GM18909 (cell line): ENCODE results near the gene VWA3B.
"Not testable (repeated sequence)": the region's sequence is repeated elsewhere in the genome, so short reads cannot be mapped to it uniquely, and the experiment has no call there.

Experiments used
- ATAC-seq: cut with Tn5 transposase; IDR thresholded peaks from one replicate; pipeline ENCODE4 v1.9.1; 2021; ENCODE audit warnings: mild to moderate bottlenecking; ENCODE audit not compliant: unreplicated experiment, poor library complexity

The VWA3B gene

DNA sequence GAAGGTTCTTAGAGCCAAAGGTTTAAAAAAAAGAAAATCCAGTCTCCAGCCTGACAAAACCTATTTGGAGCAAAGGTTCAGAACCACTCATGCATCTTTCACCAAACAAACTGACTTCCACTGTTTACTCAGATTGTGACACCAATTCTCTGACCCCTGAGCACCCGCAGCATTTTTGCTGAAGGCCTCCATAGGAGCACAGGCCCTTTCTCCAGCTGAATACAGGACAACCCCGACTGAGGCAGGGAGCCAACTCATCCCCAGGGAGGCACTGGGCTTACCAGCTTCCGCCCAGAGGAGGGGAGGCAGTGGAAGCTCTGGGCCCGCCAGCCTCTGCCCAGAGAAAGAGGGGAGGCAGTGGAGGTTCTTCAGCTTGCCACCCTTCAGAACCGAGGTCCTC, 208.3 kb downstream of the VWA3B start:
- ATAC-seq: no peak

DNA sequence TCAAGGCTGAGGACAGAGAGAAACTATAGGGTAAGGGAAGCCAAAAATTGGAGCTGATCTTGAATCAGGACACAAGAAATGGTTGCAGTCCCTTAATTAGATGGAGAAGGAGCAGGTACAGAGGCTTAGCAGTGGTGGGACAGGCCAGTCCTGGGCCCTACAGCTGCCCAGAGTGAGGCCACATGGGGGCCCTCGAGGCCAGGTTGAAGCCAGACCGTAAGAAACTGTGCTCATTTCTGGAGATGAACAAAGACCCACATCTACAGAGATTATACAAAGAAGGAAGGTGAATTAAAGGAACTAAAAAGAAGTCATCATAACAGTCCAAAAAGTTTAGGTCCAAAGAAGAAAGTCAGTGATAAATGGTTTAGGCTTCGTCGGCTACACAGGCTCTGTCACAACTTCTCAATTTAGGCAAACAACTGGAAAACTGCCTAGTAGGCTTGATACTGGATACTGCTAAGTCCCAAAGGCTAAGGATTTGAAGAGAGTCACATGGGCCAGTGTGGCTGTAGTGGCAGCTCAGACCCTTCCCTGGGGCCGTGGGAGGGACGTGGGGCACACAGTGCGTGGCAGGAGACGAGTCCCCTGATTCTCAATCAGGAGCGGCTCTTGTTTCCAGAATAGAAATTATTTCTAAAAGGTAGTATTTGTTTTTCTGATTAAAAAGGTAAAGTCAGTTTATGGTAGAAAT, 208.9 kb downstream of the VWA3B start:
- ATAC-seq: no peak

DNA sequence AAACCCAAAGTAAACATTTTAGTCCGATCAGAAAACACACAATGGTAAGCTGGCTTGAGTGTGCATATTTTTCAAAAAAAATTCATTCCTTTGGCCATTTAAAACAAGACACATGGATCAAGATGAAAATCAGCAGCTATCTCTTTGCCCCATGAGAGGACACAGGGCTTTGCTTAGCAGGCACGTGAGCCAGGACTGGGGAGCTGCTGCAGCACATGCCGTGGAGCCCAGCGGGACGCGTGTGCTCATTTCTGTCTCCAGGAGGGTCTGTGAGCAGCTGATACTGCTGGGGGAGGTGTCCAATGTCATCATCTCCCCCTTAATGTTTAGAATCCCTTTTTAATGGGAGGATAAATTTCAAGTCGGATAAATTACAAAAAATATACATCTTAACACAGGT, 209.5 kb downstream of the VWA3B start:
- ATAC-seq: no peak

GRCh38 chr2:98297817-98298682, 211.1 kb downstream of the VWA3B start:
- no peak for ATAC-seq

- no peak for ATAC-seq
Observed at GRCh38 chr2:98298683-98299164, 211.8 kb downstream of the VWA3B start.

DNA sequence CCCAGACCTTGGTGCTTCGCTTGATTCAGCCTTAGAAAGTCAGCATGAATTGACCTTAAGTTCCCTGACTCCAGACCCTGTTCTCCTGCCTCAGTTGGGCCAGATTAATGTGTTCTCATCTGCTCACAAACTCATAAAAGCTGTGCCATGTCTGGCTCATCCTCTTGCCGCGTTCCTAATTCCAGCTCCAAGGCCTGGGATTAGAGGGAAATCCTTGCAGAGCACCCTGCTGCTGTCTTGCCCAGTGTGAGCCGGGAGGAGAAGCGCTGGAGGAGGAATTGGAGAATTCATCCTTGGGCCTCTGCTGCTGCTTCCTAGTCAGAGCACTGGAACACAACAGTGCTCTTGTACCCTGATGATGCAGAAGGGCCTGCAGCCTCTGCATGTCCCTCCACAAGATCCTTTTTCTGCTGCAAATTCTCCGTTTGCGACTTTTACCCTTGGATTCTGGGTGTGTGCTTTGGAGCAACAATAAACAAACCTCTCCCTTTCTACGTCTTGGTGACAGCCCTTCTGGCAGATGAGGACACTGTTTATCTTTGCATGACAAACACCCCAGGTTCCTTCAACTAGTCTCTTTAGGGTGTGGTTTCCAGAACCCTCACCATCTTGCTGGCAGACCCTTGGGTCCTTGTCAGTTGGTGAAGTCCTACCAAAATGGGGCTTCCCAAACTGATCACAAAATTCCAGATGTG, 212.4 kb downstream of the VWA3B start:
- ATAC-seq: no peak

DNA sequence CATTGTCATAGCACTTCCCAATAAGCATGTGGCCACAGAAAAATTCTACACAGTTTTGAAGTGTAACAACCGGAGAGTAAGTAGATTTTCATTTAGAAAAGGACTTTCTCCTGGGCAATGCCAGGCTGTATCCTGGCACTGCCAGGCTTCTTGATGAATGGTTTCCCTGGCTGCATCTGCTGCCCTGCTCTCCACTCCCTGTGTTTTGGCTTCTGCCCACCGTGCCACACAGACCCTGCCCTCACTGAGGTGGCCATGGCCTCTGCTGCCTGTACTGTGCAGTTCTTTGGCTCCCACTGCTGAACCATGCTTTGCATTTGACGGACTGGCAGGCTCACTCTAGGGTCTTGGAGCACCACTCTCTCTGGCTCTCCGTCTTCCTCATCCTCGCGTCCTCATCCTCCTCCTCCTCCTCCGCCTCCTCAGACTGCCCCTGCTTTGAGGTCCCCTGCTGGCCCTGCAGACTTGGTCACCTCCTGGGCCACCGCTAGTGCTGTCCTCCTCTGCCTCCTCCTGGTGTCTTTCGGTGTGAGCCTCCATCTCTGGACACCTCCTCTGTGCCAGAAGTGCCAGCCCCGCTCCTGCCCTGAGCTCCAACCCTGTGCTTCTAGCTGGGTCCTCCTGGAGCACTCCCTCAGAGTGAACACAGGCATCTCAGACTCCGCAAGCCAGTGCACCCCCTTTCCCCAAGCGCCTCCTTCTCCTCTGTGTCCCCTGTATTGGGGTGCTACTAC, 213.3 kb downstream of the VWA3B start:
- no peak for ATAC-seq

GRCh38 chr2:98301469-98301868, 214.5 kb downstream of the VWA3B start:
- ATAC-seq: no peak

- ATAC-seq: not testable (repeated sequence)
Observed at GRCh38 chr2:98307131-98307696, 220.2 kb downstream of the VWA3B start.

DNA sequence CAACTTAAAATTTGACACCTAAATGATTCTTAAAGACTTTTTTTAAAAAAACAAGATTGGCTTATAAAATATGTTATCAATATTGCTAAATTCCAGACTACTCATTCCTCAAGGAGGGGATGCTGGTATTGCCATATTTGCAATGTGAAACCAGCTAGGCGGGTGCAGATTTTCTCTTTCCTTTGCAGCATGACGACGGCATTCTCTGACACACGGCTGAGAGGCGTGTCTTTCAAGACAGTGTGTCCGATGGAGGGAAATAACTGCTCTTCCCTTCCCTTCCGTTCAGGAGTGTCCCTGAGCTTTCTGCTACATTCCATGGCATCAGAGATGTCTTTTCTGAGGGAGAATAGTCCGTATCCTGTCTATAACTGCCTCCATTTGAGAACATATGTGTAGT, 221.1 kb downstream of the VWA3B start:
- ATAC-seq: no peak

- no peak for ATAC-seq
Observed at GRCh38 chr2:98308532-98308931, 221.6 kb downstream of the VWA3B start.

DNA sequence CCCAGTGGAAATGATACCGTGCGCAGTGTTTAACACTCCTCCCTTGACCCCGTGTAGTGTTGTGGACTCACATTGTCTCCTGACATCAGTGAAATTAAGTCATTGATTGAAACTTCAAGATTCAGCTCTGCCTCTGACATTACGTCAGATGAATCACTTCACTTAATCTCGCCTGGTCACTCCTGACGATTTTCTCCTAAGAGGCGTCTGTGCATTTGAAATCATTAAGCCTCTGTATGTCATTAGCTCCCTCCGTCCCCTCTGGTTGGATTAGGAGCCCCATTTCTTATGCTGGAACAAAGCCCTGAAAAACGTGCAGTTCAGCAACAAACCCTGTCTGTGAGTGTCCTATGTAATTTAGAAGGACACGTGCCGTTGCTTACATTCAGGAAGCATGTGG, 222.6 kb downstream of the VWA3B start:
- ATAC-seq: no peak

- no peak for ATAC-seq
Observed at GRCh38 chr2:98310010-98310409, 223.0 kb downstream of the VWA3B start.

GRCh38 chr2:98311090-98311489, 224.1 kb downstream of the VWA3B start:
- ATAC-seq: no peak

DNA sequence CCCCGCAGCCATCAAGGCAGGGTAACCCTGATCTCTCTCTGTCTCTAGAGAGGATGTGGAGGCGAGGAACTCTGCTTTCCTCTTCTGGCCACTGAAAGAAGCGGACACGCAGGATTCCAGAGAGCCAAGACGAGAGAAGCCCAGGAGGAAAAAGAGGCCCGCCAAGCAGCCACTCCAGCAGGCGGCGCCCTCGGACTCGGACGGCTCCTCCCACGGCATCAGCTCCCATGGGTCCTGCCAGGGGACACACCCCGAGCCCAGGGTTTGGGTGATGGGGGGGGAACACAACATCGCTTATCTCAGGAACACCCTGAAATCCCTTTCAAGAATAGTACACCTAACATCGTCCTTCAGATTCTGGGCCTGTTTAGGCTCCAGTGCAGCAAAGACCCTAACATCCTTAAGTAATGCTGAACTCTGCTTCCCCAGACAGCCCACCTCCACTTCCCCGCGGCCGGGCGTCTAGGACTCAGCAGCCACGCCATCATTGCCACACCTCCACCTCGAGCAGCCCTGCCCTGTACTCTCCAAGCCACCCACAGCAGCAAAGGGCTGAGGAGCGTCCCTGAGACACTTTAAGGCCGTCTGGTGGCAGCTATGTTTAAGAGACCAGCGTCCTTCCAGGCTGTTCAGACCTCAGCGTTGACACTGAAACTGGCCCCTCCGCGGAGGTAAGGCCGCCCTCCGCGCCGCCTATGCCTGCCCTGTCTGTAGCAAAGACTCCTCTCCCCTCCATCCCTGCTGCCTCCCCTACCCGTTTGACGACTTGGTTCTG, 225.0 kb downstream of the VWA3B start:
- ATAC-seq: no peak

- ATAC-seq: no peak
Observed at GRCh38 chr2:98313492-98314250, 226.7 kb downstream of the VWA3B start.

DNA sequence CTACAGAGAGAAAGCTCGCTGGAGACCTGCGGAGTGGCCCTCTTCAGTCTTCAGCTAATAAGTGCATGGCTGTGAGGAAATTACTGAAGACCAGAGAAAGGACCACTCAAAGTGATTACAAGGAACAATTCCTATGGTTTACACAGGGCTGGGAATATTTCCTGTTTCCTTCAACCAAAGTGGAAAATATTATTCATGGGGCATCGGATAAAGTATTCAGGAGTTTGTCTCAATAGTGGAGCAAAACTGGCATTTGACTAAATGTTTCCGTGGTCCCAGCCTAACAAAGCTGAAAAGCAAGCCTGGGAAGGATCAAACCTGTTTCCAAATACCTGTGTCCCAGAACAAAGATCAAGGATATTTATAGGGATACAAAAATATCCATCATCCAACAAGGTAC, 227.3 kb downstream of the VWA3B start:
- ATAC-seq: no peak

GRCh38 chr2:98315957-98316356, 229.0 kb downstream of the VWA3B start:
- no peak for ATAC-seq

DNA sequence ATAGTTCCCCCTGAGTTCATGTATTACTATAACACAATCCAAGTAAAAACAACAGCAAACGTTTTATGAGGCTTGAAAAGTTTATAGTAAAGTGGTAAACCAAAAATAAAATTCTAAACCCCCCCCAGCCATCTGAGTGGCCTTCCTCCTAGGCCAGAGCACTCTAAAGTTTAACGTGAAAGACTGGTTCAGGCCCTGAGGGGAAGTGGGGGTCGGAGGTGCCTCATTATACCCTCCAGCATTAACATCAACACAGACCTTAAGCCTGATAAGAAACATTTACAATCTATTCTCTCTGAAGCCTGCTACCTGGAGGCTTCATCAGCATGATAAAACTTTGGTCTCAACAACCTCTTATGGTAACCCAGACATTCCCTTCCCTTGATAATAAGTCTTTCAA, 230.2 kb downstream of the VWA3B start:
- ATAC-seq: no peak
